GM18507 (cell line): ENCODE data around the gene SPIRE1.
A peak's percentile ranks its signal among the peaks of the same experiment; 100 is the strongest.

ENCODE experiments used
- DNase-seq: peaks from one replicate; pipeline ENCODE4 v3.0.0; 2011; ENCODE audit warnings: low read depth; ENCODE audit not compliant: insufficient read length; ENCODE audit errors: extremely low spot score
- FAIRE-seq: peaks from 2 replicates; lab custom pipeline; 2011; peaks lifted over from hg19 to GRCh38; lab: Jason Lieb, UNC

SPIRE1 gene

DNA sequence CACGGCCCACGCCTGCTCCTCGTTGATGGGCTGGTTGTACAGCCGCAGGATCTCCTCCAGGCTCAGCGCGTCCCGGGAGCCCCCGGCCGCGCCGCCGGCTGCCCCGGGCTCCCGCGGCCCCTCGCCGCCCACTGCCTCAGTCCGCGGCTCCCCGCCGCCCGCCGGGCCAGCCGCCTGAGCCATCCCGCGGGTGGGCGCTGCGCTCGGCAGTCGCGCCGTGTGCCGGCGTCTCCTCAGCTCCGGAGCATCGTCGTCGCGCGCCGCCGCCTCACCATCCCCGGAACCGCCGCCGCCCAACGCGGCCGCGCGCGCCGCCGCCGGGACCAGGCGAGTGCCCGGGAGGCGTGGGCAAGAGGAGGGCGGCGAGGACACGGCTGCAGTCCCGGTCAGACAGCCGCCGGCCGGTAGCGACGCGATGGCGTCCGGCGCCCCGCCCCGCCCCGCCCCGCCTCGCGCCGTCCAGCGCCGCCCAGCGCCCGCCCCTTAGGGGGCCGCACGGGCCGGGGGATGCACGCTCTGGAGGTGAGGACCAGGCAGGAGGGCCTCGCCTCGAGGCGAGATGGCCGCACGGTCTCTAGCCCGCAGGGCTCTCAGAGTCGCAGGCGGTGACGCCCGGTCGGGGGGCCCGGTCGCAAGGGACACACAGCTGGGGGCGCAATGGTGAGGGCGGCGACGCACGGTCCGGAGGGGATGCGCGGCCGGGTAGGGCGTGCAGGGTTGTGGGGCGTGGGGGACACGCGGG is at the start of gene SPIRE1:
SPIRE1 (minus strand) TSS at position 424 of the 742 bp plus-strand sequence; CDS start at position 183, 241 bp downstream.
- FAIRE-seq = no peak
- DNase-seq = peak; percentile 32

DNA sequence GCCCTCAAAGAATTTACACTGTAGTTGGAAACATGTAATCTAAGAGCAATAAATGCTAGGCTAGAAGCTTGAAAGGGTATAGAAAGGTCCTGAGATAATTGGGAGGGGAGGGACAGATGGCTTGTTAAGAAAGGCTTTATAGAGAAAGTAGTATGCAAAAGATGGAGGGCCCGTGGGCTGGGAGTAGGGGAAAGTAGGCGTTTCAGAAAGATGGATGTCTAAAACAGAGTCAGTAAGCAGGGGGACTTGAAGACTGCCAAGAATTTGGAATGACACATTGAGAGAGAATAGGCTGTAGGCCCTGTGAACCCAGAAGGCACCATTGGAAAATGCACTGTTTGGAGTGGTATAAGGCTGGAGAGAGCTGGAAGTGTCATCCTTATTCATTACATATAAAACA is 45.8 kb upstream of the SPIRE1 start:
- FAIRE-seq = no peak

DNA sequence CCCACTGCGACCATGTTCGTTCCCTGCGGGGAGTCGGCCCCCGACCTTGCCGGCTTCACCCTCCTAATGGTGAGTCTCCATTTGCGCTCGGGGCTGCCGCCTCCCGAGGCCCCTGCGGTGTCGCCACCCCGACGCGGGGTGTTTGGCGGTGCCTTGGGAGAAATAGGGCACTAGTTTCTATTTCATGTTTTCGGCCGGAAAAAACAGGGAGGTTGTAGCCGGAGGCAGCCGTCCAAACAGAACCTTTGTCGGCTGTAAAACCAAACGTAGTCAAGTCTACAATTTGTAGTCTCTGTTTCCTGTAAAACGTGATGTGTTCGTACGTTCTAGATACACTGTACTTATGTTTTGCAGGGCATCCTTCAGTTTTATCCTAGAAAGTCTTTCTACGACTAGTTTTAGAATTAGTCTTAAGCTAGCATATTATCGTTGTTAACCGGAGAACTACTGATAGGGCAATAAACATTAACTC is 45.2 kb upstream of the SPIRE1 start:
- DNase-seq (no peak), FAIRE-seq (no peak)

More for the DNA sequence above, 45.8 kb upstream of the SPIRE1 start:
- DNase-seq = no peak

DNA sequence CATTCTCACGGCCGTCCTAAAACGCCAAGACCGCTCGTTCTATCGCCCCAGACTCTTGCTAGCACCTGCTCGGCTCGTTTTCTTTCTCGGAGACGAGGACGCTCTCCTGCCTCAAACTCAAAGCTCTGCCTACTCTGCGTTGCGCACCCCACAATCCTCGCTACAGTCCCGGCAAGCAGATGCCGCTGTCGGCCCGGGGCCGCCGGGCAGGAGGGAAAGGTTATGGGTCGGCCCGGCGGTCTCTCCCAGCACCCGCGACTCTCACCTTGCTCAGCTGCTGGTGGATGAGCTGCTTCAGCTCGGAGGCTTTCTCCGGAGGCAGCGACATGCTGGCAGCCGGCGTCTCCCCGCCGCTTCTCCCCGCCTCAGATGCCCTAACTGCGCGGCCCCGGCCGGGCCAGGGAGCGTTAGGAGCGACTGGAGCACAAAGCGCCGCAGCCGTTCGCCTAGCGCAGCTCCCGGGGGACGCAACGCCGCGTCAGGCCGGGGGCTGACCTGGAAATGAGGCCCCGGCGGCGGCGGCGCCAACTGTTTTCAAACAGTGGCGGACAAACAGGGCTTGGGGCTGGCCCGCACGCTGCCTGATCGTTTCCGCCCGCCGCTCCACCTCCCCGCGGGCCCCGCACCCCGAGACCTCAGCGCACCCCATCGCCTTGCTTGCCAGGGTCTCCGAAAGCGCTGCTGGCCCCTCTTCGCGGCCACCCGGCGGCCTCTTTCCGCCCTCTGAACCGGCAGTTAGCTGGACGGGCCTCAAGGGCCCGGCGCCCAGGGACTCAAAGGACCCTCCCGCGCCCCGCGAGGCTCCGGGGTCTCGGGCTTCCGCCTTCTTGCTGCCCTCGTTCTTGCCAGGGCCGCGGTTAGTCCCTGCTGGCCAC is 44.6 kb upstream of the SPIRE1 start, which contains the start of the genes CEP76 and PSMG2:
CEP76 (minus strand) TSS at position 503 of the 875 bp plus-strand sequence; CDS start at position 328, 175 bp downstream.
PSMG2 (plus strand) TSS at position 822 of the 875 bp plus-strand sequence. CDS start 66 bp downstream, outside the sequence.
- DNase-seq (peak; percentile 83), FAIRE-seq (peak; percentile 77)

DNA sequence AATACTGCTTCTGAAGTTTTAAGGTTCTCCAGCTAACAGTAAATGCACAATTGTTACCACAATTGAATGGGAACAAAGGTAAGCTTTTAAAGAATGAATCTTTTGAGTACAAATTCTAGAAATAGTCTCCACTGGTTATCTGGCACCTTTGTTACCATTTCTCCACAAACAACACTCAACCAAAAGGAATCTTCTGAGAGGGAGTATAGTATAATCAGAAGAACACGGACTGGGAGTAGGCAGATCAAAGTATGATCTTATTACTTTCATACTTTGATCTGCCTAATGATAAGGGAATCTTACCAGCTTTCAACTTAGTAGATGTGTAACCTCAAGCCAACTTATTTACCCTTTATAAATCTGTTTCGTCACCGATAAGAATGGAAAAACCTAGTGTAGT is 43.3 kb upstream of the SPIRE1 start:
- no peak for DNase-seq
- FAIRE-seq = no peak

DNA sequence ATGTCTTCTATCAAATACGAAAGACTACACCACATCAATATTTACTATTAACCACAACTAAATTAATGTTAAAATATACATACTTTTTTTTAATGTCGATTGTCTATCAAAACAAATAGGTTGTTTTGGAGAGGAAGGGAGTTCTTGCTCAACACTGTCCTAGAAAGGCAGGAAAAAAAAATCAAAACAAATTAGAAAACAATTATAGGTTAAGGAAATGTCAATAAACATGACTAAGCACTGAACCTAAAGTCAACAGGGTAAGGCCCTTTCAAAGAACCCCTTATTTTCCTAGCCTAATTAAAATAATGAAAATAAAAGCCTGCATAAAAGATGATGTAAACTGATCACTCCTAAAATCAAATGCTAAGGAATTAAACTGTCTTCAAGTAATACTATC is 41.8 kb upstream of the SPIRE1 start:
- DNase-seq (no peak), FAIRE-seq (no peak)

DNA sequence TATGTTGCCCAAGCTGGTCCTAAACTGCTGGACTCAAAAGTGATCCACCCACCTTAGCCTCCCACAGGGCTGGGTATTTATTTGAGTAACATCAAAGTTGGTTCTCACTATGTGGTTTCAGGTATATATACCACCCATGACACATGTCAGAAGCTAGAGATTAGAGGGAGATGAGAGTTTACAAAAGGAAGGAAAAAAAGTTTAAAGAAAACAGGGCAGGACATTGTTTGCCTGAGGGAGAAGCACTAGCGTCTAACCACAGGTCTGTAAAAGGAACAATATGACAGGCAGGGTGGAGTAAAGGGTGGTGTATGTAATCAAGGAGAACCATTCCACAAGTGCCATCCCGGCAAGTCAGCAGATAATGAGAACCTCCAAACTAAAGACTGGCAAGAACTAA is 36.1 kb upstream of the SPIRE1 start:
- DNase-seq (no peak), FAIRE-seq (no peak)

DNA sequence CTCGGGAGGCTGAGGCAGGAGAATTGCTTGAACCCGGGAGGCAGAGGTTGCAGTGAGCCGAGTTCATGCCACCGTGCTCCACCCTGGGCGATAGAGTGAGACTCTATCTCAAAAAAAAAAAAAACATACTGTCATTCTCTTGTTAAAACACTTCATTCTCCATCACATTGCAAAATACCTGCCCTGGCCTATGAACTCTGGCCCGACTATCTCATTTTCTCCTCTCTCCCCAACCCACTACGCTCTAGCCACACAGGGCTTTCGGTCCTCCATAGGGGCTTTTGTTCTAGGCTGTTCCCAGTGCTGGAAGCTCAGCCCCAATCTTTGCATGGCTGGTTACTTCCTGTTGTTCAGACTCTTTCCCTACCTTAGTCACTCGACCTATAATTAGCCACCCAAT is 34.3 kb upstream of the SPIRE1 start:
- FAIRE-seq = no peak
- DNase-seq = no peak

DNA sequence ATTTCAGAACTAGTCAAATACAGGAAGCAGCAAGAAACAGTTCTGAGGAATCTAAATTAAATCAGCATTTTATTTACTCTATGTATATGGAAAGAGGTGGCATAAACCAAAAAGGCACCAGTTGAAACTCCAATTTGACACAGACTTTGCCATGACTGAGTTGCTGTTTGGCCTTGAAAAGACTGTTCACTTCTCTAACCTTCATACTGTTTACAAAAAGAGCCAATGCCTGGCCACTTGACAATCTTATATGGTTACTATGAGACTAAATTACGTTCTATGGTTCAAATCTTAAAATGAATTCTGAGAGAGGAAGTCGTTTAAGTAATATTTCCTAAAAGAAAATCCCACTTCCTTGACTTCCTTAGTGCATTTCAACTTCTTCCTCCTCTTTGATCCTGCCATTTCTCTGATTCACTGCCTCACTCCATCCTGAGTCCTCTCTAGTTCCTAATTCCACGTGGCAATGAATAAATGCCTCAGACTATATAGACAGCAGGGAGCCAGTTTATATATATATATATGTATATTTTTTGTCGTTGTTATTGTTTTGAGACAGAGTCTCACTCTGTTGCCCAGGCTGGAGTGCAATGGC is 31.4 kb upstream of the SPIRE1 start:
- FAIRE-seq (no peak), DNase-seq (no peak)

DNA sequence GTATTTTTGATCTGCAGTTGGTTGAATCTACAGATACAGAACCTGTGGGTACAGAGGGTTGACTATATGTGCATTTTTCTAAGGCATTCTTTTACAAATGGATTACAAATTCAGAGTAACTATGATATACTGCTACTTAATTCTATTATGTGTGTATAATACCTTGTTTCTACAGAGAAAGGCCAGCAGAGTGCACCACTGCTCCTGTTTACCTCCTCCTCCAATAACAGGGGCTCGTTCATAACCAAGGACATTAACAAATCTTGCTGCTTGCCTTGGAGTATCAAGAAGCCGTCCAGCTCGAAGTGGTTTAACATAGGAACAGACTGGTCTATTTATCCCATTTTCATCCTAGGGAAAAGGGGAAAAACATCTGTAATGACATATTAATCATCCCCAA is 28.2 kb upstream of the SPIRE1 start:
- DNase-seq = no peak
- FAIRE-seq = no peak

DNA sequence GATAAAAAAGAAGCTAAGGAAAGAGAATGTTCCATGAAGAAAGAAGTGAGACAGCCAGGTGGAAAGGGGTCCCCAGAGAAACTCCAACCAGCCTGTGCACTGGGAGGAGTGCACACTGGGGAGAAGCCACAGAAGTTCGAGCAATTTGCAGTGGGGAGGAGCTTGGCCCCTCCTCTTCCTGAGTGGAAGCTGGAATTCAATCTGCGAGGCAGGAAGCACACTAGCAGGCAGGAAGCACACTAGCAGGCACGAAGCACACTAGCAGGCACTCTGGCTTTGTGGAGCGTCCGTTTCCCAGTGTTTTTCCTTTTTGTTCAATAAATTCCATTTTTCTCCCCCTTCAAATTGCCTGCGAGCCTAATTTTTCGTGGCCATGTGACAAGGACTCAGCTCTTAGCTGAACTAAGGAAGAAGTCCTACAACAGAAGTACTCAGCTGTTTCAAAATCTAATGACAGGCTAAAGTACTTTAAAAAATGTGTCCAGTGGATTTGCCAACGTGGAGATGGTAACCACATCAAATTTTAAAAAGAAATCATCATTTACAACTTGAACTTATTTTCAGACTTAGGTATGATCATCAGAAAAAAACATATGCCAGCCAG is 21.4 kb upstream of the SPIRE1 start:
- FAIRE-seq = no peak
- no peak for DNase-seq

DNA sequence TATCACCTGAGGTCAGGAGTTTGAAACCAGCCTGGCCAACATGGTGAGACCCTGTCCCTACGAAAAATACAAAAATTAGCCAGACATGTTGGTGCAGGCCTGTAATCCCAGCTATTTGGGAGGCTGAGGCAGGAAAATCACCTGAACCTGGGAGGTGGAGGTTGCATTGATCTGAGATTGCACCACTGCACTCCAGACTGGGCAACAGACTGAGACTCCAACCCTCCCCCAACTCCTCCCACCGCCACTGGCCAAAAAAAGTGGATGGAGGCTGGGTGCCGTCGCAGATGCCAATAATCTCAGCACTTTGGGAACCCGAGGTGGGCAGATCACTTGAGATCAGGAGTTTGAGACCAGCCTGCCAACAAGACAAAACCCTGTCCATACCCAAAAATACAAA is 10.1 kb upstream of the SPIRE1 start:
- FAIRE-seq (no peak), DNase-seq (no peak)

DNA sequence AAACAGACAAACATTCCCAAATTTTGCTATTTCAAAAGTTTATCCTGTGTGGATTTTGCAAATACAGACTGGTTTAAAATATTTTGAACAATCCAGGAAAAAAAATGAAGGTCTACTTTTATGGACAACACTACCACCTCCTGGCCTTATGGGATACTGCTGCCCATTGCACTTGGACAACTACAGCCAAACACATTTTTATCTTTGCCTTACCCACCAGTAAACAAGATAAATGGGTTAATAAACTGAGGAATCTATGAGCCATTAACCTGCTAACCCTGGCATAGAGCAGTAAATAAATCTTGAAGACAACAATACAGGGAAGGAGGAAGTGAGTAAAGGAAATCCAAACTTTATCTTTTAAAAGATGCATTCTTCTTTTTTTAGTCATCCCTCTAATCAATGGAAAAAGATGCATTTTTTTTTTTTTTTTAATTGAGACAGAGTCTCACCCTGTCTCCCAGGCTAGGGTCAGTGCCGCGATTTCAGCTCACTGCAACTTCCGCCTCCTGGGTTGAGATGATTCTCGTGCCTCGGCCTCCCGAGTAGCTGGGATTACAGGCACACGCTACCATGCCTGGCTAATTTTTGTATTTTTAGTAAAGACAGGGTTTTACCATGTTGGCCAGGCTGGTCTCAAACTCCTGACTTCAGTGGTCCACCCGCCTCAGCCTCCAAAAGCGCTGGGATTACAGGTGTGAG is 2.1 kb upstream of the SPIRE1 start:
- DNase-seq (peak; percentile 22), FAIRE-seq (peak; percentile 77)

DNA sequence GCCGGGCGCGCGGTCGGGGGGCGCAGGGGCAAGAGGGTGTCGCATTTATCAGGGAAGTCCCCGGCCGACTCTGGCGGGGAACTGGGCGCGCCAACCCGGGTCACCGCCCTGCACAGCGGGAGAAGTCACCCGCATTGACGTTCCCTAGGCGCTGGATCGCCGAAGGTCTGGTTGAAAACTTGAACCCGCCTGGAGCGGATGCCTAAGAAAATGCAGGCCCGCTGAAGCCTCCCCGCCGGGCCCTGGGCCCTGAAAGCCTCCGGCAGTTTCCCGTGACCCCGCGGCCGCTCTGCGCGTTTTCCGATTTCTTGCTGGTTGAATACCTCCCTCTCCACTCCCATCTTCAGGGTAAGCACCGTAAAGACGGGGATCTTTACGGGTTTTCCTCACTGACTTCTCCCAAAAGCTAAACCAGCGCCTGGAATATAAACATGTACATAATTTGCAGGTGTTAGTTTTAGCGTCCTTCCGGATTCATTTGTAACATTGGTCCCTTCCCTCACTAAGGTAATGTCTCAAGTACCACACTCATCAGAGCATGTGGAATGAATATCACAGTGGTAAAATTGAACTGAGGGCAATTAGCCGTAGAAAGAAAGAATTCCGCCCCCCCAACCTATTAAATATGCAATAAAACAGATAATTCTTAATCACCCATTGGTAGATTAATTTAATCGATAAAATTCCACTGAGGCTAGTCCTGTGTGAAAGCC is 675 bp upstream of the SPIRE1 start:
- FAIRE-seq (no peak), DNase-seq (no peak)

DNA sequence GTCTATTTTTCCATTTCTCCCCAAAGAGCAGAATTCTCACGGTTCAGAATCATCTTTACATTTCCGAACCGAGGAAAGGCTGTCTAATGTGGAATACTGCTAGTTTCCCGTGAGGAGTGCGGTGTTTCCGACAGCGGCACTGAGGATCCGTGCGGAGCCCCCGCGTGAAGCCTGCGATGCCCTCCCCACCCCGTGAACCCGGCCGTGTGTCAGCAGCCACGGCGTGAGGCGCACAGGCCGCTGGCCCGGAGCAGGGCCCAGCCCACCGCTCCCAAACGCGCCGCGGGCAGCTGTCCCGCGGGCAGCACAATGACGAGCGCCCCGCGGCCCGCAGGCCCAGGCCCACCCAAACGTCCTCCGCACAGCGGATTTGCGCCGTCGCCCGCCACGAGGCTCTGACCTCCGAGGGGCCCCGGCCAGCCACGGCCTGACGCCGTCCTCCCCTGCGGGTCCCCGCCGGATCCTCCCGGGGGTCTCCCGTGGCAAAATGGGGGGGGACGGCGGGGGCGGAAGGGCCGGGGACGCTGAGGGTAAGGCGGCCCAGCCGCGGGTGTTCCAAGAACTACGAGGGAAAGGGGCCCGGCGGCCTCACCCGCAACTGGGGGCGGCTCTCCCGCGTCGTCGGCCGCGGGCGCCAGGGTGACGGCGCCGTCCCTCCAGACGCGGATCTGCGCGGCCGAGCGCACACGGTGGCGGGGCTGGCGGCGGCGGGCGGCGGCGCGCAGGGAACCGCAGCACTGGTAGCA is 796 bp downstream of the SPIRE1 start:
- FAIRE-seq = no peak
- DNase-seq = no peak

DNA sequence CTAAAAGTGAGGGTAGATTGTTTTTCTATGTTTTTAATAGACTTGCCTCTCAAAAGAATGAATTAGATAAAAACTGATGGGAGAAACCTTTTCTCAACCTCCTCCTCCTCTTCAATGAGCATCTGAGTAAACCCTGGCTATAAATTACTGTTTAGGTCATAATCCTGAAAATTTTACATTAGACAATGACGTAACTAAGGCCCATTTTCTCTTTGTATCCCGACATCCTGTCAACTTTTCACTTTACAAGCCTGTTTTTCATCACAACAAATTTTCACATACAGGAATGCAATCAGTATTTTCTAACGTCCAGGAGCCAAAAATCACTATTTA is 1.3 kb downstream of the SPIRE1 start:
- no peak for FAIRE-seq

DNA sequence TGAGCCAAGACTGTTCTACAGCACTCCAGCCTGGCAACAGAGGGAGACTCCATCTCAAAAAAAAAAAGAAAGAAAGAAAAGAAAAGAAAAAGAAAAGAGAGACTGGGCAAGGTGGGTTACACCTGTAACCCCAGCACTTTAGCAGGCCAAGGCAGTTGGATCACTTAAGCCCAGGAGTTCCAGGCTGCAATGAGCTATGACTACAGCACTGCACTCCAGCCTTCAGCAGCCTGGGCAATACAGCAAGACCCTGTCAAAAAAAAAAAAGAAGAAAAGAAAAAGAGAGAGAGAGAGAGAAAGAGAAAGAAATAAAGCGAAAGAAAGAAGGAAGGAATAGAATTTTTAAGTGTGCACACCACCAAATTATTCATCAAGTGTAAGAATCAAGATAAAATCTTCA is 2.9 kb downstream of the SPIRE1 start:
- no peak for FAIRE-seq
- no peak for DNase-seq

More for the DNA sequence above, 1.3 kb downstream of the SPIRE1 start:
- DNase-seq = no peak

DNA sequence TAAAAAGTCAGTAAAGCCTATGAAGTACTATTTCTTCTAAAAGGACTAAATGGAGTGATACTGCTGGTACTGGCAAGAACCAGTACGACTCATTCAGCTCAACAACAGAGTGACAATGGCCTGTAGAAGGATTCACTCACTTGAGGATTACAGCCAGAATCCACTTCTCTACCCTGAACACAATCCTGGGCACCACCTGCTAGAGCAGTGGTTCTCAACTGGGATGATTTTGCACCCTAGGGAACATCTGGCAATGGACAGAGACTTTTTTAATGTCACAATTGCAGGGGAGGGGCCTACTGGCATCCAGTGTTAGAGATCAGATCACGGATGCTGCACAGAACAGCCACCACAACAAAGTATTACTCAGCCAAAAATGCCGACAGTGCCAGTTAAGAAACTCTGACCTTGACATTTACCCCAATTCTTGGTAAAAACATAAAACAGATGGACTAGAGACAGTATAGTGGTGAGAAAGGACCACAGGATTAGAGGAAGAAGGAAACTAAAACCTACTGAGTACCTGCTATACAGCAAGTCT is 5.0 kb downstream of the SPIRE1 start:
- FAIRE-seq = no peak
- no peak for DNase-seq
